Dendritic cell treated with granulocyte-macrophage colony-stimulating factor and Interleukin-4, amounts not matched to agents 40 ng/mL and 50 ng/mL, for 4 days (primary cell): ENCODE data around the gene ANKRD44.
"Not testable (repeated sequence)": the region's sequence is repeated elsewhere in the genome, so short reads cannot be mapped to it uniquely, and the experiment has no call there.

Experiments used
- H3K27ac Mint-ChIP-seq: one replicate; pipeline ENCODE4 v1.8.0; 2022; ENCODE audit warnings: mild to moderate bottlenecking, mixed read lengths
- H3K27me3 Mint-ChIP-seq: one replicate; pipeline ENCODE4 v1.8.0; 2022; ENCODE audit warnings: mild to moderate bottlenecking, mixed read lengths
- H3K36me3 Mint-ChIP-seq: one replicate; pipeline ENCODE4 v1.8.0; 2022; ENCODE audit warnings: low read depth, mixed read lengths
- H3K4me1 Mint-ChIP-seq: one replicate; pipeline ENCODE4 v1.8.0; 2022; ENCODE audit warnings: low read depth, mixed read lengths
- H3K4me3 Mint-ChIP-seq: one replicate; pipeline ENCODE4 v1.8.0; 2022; ENCODE audit warnings: mild to moderate bottlenecking, moderate library complexity, mixed read lengths
- H3K9me3 Mint-ChIP-seq: one replicate; pipeline ENCODE4 v1.8.0; 2022; ENCODE audit warnings: mixed read lengths
- intact Hi-C: fragments of 100-400 bp; cut with micrococcal nuclease; formaldehyde crosslinking; loops from one replicate; pipeline ENCODE4 v1.15.0; 2022

Gene ANKRD44

DNA sequence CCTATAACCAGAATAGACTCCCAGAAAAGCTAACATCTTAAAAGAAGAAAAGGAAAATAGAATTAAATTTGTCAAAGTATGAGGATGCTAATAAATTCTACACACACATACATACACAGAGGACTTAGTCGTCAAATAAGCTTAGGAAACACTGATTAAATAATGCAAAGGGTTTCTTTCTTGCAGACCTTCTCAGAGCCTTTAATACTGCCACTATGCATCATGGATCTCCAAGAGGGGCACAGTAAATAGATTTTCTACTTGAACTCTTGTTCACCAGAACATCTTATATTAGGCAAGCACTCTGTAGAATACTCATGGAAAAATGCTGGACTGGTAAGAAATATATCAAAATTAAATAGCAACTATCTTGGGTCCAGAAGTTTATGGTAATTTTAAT lies 69.4 kb downstream of the ANKRD44 start:
- Mint-ChIP-seq H3K4me1 (peaks cover 62% of the 10 kb centered on the region), H3K9me3 (no peaks in the 10 kb centered on the region), H3K27ac (peak overlapping the region; percentile 77), H3K36me3 (peaks cover 32% of the 10 kb centered on the region), H3K27me3 (no peaks in the 10 kb centered on the region), H3K4me3 (no peak overlapping the region)
- intact Hi-C loops = loop anchor here (5.0 kb wide), 1 partner anchor 44 kb away; no protein-coding TSS in a partner anchor

DNA sequence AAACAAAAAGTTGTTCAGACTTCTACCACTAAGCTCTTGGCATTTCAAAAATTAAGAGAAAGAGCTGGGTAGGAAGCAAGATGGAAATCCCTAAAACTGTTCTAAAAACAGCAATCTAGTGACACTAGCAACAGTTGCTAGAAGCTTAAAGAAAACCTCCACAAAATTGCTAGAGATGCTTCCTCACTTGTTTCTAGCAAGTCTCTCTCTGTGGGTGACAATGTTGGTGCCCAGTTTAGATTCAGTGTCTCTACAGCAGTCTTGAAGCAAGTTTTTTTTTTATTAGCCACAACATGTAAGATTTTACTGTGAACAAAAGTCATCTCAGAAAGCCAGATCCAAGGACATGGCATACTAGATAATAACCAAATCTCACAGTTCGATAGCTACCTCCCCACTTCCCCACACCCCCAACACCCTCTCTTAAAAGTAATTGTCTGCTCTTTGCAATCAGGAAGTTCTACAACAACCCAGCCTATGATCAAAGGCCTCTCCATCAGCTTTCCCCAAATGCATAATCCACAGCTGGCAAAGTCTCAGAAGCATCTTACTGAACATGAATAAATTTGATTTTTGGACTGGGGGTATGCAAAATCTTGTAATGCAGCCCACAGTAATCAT lies 70.0 kb downstream of the ANKRD44 start:
- Mint-ChIP-seq H3K9me3 (no peaks in the 10 kb centered on the region), H3K27me3 (no peaks in the 10 kb centered on the region), H3K36me3 (peaks cover 32% of the 10 kb centered on the region), H3K4me3 (no peak overlapping the region), H3K4me1 (peaks cover 68% of the 10 kb centered on the region), H3K27ac (peak overlapping the region; percentile 77)
- intact Hi-C loops = loop anchor here (5.0 kb wide), 1 partner anchor 43 kb away; no protein-coding TSS in a partner anchor

DNA sequence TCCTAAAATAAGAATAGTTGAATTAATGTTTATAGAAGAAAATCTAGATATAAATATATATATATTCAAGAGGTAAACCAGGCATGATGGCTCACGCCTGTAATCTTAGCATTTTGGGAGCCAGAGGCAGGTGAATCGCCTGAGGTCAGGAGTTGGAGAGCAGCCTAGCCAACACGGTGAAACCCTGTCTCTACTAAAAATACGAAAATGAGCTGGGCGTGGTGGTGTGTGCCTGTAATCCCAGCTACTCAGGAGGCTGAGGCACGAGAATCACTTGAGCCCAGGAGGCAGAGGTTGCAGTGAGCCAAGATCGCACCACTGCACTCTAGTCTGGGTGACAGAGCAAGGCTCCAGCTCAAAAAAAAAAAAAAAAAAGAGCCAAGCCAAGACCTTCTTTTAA lies 70.6 kb downstream of the ANKRD44 start:
- intact Hi-C loops = loop anchor here (5.0 kb wide), 1 partner anchor 43 kb away; no protein-coding TSS in a partner anchor
- H3K9me3 Mint-ChIP-seq, H3K4me3 Mint-ChIP-seq, H3K27me3 Mint-ChIP-seq: not testable (repeated sequence)
- Mint-ChIP-seq H3K4me1 (peaks cover 72% of the 10 kb centered on the region), H3K36me3 (peaks cover 35% of the 10 kb centered on the region), H3K27ac (peak overlapping the region; percentile 77)

DNA sequence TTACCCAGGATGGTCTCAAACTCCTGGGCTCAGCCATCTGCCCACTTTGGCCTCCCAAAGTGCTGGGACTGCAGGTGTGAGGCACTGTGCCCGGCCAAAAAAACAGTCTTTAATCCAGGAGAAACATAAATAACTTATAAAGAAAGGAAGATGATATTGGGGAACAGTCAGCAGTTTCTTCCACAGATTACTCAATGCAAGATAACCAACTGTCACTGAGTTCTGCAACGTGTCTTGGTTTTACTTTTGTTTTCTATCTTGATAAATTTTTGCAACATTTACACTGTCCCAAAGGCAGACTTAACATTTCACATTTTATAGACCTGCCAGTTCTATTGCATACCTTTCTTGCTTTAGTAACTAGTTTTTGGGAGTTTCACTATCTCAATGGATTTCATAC lies 71.1 kb downstream of the ANKRD44 start:
- no peaks in the 10 kb centered on the region for H3K27me3 Mint-ChIP-seq
- H3K4me3 Mint-ChIP-seq = peak overlapping the region; percentile 71
- peaks cover 76% of the 10 kb centered on the region for H3K4me1 Mint-ChIP-seq
- intact Hi-C loops = no loop called here
- no peaks in the 10 kb centered on the region for H3K9me3 Mint-ChIP-seq
- peaks cover 36% of the 10 kb centered on the region for H3K36me3 Mint-ChIP-seq
- peak overlapping the region; percentile 83 for H3K27ac Mint-ChIP-seq

DNA sequence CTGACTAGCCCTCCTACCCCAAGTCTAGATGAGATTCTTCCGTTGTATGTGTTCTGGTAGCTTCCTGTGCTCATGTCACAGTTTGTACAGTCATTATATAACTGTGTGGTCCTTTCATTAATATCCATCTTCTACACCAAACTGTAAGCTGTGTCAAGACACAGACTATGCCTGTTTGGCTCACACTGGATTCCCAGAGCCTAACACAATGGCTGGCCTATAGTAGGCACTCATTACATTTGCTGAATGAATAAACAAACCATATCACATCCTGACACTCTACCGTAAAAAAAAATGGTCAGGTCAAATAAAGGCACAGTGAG lies 72.6 kb downstream of the ANKRD44 start:
- Mint-ChIP-seq H3K9me3 (no peaks in the 10 kb centered on the region), H3K36me3 (peaks cover 26% of the 10 kb centered on the region), H3K4me3 (no peak overlapping the region), H3K27me3 (no peaks in the 10 kb centered on the region), H3K4me1 (peaks cover 79% of the 10 kb centered on the region), H3K27ac (peak overlapping the region; percentile 45)
- intact Hi-C loops = no loop called here

DNA sequence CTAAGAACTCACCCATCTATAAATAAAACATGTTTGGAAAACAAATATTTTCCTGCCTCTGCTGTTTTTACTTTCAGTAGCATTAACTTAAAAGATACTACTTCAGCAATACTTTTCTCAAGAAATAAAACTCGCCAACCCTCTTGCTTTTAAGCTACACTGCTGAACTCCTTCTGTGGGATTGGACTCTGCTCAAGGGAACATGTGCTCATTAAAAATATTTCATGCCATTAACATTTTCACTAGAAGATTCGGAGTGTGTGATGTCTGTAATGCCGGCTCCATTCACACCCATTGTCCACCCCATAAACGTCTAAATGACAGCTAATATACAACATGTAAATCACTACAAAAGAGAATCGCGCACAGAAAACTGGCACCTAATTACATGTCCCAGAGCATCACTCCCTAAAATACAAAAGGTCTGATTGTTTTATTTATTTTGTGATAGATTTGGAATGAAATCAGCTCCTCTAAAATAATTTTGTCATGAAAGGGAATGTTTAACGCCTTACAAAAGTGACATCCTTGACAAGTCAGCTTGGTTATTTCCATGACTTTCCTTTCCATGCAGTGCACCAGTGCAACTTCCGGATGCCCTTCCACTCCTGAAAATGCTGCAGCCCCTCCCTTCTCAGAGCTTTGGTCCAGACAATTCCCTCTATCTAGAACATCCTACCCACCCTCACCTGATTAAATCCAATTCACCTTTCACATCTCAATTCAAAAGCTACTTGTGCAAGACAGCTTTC lies 73.1 kb downstream of the ANKRD44 start:
- H3K4me3 Mint-ChIP-seq = no peak overlapping the region
- H3K9me3 Mint-ChIP-seq = no peaks in the 10 kb centered on the region
- intact Hi-C loops = no loop called here
- H3K4me1 Mint-ChIP-seq = peaks cover 81% of the 10 kb centered on the region
- no peaks in the 10 kb centered on the region for H3K27me3 Mint-ChIP-seq
- H3K27ac Mint-ChIP-seq = peak overlapping the region; percentile 45
- H3K36me3 Mint-ChIP-seq = peaks cover 26% of the 10 kb centered on the region

DNA sequence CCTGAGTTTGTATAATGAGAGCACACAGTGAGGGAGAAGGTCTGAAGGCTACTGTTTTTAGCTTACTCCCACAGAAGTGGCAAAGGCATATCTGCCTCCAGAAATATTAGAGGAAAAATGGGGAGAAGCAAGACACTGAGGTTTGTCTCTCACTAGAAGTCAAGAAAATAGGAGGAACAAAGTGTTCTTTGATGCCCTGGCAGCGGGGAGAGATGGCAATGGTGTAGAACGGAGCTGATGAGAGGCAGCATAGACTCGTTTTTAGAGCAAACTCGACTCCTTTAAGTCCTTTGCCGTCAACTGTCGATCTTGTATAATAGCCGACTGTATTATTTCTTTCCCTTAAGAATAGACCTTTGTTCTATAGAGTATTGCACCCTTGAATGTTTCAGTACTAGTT lies 73.8 kb downstream of the ANKRD44 start:
- Mint-ChIP-seq H3K27me3 (no peaks in the 10 kb centered on the region), H3K9me3 (no peaks in the 10 kb centered on the region), H3K4me3 (no peak overlapping the region), H3K27ac (peak overlapping the region; percentile 43), H3K36me3 (peaks cover 26% of the 10 kb centered on the region), H3K4me1 (peaks cover 78% of the 10 kb centered on the region)
- intact Hi-C loops = no loop called here

DNA sequence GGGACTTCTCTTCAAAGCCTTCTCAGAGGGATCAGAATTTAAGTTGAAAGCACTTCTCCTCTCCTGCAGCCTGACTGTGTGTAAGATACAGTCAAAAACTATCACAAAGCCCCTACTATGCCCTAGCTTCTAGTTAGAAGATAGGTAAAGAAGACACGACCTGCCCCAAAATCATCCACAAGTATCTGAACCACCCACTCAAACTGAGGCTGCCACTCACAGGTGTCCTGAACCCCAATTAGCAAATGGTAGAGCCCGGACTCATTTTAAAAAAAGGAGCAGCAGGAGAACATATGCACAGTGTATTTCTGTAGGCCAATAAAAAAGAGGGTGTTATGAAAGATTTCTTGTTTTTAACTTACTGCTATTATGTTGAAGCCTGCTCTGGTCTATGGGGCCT lies 74.4 kb downstream of the ANKRD44 start:
- Mint-ChIP-seq H3K36me3 (peaks cover 26% of the 10 kb centered on the region), H3K4me3 (no peak overlapping the region), H3K9me3 (no peaks in the 10 kb centered on the region), H3K27ac (peak overlapping the region; percentile 43), H3K27me3 (no peaks in the 10 kb centered on the region), H3K4me1 (peaks cover 78% of the 10 kb centered on the region)
- intact Hi-C loops = no loop called here

DNA sequence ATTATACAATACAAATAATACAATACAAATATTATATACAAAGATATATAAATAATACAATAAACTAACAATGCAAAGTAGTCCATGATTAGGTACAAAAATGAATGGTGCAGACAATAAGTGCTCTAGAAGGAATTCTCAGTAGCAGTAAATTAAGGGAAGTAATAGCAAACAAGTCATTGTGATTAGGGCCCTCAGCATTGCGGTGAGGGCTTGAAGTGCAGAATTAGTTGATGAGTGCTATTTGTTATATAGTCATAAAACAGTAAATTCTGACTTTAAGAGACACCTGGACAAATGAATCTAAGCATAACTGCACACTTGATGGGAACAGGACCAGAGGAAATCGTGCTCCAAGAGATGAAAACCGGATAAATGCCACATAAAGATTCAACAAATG lies 74.9 kb downstream of the ANKRD44 start:
- no peaks in the 10 kb centered on the region for H3K9me3 Mint-ChIP-seq
- peaks cover 29% of the 10 kb centered on the region for H3K36me3 Mint-ChIP-seq
- H3K4me1 Mint-ChIP-seq = peaks cover 75% of the 10 kb centered on the region
- intact Hi-C loops = no loop called here
- no peaks in the 10 kb centered on the region for H3K27me3 Mint-ChIP-seq
- H3K4me3 Mint-ChIP-seq = no peak overlapping the region
- H3K27ac Mint-ChIP-seq = peak overlapping the region; percentile 43

DNA sequence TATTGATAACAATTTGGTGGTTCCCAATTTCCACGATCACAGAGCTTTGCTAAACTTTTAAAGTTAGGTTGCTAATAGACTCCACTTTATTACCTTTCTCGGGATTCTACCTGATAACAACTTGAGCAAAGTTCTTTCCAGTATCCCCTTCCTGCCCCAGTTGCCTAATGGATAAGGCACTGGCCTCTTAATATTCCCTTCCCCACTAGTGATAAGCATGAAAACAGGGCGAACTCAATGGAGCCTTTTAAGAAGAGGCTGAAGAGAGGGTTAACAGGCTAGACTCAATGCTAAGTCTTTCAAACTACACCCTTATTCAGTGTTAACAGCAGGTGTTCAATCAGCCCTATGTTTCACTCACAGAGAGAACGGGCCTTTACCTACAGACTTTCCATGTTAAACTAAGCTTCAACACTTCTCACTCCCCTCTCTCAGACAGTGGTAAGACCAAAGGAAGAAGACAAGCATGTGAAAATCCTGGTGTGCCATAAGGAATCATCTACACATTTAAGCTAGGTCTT lies 75.8 kb downstream of the ANKRD44 start:
- H3K9me3 Mint-ChIP-seq = no peaks in the 10 kb centered on the region
- intact Hi-C loops = no loop called here
- H3K4me3 Mint-ChIP-seq = no peak overlapping the region
- no peaks in the 10 kb centered on the region for H3K27me3 Mint-ChIP-seq
- peaks cover 38% of the 10 kb centered on the region for H3K36me3 Mint-ChIP-seq
- peaks cover 79% of the 10 kb centered on the region for H3K4me1 Mint-ChIP-seq
- H3K27ac Mint-ChIP-seq = peak overlapping the region; percentile 75

DNA sequence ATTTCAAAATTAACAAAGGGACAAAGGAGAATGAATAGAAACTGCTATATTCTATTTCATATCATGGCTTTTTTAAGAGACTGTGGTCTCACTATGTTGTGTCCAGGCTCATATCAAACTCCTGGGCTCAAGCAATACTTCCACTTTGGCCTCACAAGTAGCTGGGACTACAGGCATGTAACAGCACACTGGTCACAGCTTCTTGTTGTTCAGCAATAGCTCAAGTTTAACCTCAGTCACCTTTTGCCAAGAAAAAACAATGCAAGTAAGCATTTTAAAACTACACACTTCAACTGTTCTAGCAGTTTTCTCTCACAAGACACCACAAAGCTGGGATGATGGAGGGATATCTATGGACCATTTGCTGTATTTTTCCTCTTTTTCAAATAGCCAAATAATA lies 77.1 kb downstream of the ANKRD44 start:
- Mint-ChIP-seq H3K27me3 (no peaks in the 10 kb centered on the region), H3K4me3 (no peak overlapping the region), H3K9me3 (no peaks in the 10 kb centered on the region), H3K4me1 (peaks cover 74% of the 10 kb centered on the region), H3K36me3 (peaks cover 34% of the 10 kb centered on the region), H3K27ac (no peak overlapping the region)
- intact Hi-C loops = no loop called here

DNA sequence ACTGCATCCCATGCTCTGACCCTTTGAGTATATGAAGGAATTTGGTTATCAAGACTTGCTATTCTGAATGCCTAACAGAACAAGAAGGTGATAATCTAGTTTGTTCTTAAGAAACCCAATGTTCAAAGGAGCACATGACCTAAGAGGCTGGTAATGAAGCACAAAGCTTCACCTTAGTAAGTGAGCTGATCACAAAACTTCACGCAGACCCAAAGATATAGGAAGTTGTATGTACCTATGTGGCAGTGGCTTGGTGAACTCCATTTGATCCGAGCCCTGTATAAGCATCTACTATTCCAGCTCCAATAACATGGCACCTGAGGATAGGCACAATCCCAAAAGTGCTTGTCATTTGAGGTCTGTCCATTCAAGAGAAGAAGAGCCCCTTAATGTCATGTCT lies 78.6 kb downstream of the ANKRD44 start:
- H3K27ac Mint-ChIP-seq = no peak overlapping the region
- H3K4me3 Mint-ChIP-seq = no peak overlapping the region
- H3K4me1 Mint-ChIP-seq = peaks cover 65% of the 10 kb centered on the region
- H3K27me3 Mint-ChIP-seq = no peaks in the 10 kb centered on the region
- no peaks in the 10 kb centered on the region for H3K9me3 Mint-ChIP-seq
- intact Hi-C loops = no loop called here
- H3K36me3 Mint-ChIP-seq = peaks cover 30% of the 10 kb centered on the region

DNA sequence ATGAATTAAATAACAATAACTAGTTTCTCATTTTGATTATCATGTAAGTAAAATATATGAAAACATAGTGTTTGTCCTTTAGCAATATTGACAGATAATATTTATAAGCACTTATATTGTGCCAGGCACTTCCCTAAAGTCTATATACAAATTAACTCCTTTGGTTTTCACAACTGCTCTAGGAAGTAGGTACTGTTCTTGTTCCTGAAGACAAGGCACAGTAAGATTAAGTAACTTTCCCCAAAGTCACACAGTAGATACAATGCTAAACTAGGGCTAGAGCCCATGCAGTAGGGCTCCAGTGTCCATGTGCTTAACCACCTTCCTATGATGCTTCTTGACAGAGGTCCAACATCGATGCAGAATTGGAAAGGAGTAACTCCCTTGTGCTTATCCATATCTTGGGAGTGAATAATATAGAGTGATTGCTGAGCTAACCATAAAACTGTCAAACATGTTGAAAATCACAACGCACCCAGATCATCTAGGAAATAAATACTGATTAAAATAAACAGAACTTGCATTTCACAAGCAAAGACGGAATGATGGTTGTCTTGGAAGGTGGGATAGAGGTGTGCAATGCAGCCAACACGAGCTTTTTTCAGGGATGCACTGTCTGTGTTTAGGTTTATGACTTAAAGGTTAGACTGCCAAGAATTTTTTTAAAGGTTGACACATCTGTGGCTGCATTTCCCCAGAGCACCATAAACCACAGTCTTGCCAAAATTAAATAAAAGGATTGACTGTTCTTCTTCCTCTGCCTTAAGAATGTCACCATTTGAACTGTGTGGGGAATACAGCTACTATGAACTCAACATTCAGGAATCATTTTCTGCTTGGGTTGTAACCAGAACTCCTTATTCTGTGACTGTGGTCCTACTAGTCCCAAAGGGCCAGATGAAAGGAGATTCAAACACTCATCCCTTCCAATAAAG lies 80.8 kb downstream of the ANKRD44 start:
- peaks cover 65% of the 10 kb centered on the region for H3K4me1 Mint-ChIP-seq
- H3K27ac Mint-ChIP-seq = peak overlapping the region; percentile 46
- peaks cover 31% of the 10 kb centered on the region for H3K36me3 Mint-ChIP-seq
- intact Hi-C loops = no loop called here
- no peaks in the 10 kb centered on the region for H3K9me3 Mint-ChIP-seq
- H3K27me3 Mint-ChIP-seq = no peaks in the 10 kb centered on the region
- H3K4me3 Mint-ChIP-seq = no peak overlapping the region

DNA sequence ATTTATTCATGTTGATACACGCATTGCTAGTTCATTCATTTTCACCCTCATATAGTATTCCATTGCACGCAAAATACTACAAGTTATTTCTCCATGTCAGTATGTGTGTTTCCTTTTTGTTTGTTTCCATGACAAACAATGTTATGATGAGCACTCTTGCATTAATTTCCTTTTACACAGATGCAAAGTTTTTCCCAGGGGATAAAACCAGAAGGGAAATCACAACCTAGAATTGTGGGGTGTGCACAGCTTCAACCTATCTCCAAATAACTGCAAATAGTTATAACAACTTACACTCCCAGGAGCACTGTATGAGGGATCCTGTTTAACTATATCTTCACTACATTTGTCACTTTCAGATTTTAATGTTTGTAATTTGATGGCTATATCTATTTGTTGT lies 87.1 kb downstream of the ANKRD44 start:
- no peaks in the 10 kb centered on the region for H3K9me3 Mint-ChIP-seq
- no peak overlapping the region for H3K4me3 Mint-ChIP-seq
- intact Hi-C loops = no loop called here
- no peaks in the 10 kb centered on the region for H3K27me3 Mint-ChIP-seq
- H3K36me3 Mint-ChIP-seq = peaks cover 16% of the 10 kb centered on the region
- no peak overlapping the region for H3K27ac Mint-ChIP-seq
- peaks cover 56% of the 10 kb centered on the region for H3K4me1 Mint-ChIP-seq
